ENCODE data around the gene STT3B. TPM values are rescaled to one million over a fixed set of nuclear protein-coding genes. Genes with fewer than 3 reads are reported as not detected.

STT3B gene
- total and polyA plus RNA-seq, 8 donors, result 15.1 to 183 (median 49.1) TPM

- TF ChIP-seq EP300 (IDR thresholded peaks at IDR 0.05) (no peak), CTCF (IDR thresholded peaks at IDR 0.05) (no peak), POLR2A (IDR thresholded peaks at IDR 0.05) (no peak), POLR2AphosphoS5 (IDR thresholded peaks at IDR 0.05) (no peak)
- no peak for DNase-seq
- H3K4me1 ChIP-seq, result peaks cover 0 to 9% (median 4%) of the 10 kb centered on the region in 4 donors
- intact Hi-C loops (cut with DNase I; ENCODE audit: low total_unique reads), result no loop called here
- H3K4me3 ChIP-seq, result no peak overlapping the region
- H3K27me3 ChIP-seq, result no peaks in the 10 kb centered on the region
- WGBS, 5 donors, result 90 to 100% (median 100%) methylated on average over 1 of the region's 1 CpG
- H3K9me3 ChIP-seq, result no peaks in the 10 kb centered on the region
- peaks cover 0 to 6% (median 0%) of the 10 kb centered on the region in 4 donors for H3K36me3 ChIP-seq
- no peak overlapping the region for H3K27ac ChIP-seq
Measured at GRCh38 chr3:31673950-31674349, 141.2 kb downstream of the STT3B start.

GRCh38 chr3:31676556-31676955 lies 143.8 kb downstream of the STT3B start:
- TF ChIP-seq CTCF (IDR thresholded peaks at IDR 0.05) (no peak), POLR2AphosphoS5 (IDR thresholded peaks at IDR 0.05) (no peak), EP300 (IDR thresholded peaks at IDR 0.05) (no peak), POLR2A (IDR thresholded peaks at IDR 0.05) (no peak)
- DNase-seq, result no peak
- Histone ChIP-seq H3K36me3 (no peaks in the 10 kb centered on the region), H3K9me3 (no peaks in the 10 kb centered on the region), H3K4me1 (no peaks in the 10 kb centered on the region), H3K27me3 (no peaks in the 10 kb centered on the region), H3K27ac (no peak overlapping the region), H3K4me3 (no peak overlapping the region)
- intact Hi-C loops (cut with DNase I; ENCODE audit: low total_unique reads), result no loop called here
- WGBS, 5 donors, result 80 to 91% (median 82%) methylated on average over 8 of the region's 8 CpGs

GRCh38 chr3:31680072-31680870 lies 147.5 kb downstream of the STT3B start:
- Histone ChIP-seq H3K27ac (no peak overlapping the region), H3K27me3 (no peaks in the 10 kb centered on the region), H3K36me3 (peaks cover 0 to 24% (median 19%) of the 10 kb centered on the region in 4 donors), H3K4me3 (no peak overlapping the region), H3K9me3 (no peaks in the 10 kb centered on the region), H3K4me1 (no peaks in the 10 kb centered on the region)
- intact Hi-C loops (cut with DNase I; ENCODE audit: low total_unique reads), result no loop called here
- peak in 1 of 2 donors; percentile 51 for DNase-seq
- TF ChIP-seq POLR2AphosphoS5 (IDR thresholded peaks at IDR 0.05) (no peak), POLR2A (IDR thresholded peaks at IDR 0.05) (no peak), CTCF (IDR thresholded peaks at IDR 0.05) (no peak), EP300 (IDR thresholded peaks at IDR 0.05) (no peak)
- 79 to 87% (median 84%) methylated on average over 9 to 10 of the region's 10 CpGs for WGBS, 5 donors

Data from stomach (tissue), 9 donors.